Measurements from ENCODE around the gene GNAZ.

Gene GNAZ

DNA sequence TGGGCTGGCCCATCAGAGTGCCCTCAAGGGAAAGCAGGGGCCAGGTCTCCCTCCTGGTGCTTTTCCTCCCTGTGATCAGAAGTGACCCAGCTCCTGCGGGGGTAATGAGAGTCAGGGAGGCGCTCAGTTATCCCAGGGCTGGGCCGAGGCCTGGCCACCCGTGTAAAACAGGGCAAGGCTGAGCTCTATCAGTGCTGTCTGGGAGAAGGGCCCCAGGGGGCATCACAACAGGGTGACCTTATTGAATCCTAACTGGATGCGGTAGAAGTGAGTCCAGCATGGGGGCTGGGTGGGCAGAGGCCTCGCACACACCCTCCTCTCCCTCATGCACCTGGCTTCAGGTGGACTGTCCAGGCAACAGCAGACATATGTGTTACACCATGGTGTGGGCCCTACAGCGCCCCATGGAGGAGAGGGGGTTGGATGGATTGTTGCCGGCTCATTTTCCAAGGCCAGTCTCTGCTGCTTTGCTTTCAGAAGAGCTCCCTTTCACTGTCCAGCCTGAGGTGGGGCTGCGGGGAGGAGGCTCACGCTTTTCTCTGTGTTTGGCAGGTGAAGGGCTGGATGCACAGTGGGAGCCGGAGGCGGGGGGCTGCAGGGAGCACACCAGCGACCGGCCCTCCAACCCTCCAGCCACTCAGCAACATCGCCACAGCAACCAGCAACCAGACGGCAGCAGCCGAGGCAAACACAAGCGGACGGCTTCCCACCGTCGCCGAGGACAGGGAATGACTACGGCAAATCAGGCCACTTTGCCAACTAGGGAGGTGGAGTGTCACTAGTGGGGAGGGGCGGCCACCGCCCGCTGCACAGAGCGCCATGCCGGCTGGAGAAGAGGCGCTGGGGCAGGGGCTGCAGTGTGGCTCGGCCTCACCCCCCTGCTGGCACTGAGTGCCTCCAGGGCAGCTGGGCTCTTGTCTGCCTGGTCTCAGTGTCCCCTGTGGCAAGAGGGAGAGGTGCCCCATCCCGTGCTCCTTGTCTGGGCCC lies 24.7 kb downstream of the GNAZ start:
- FAIRE-seq, result no peak

DNA sequence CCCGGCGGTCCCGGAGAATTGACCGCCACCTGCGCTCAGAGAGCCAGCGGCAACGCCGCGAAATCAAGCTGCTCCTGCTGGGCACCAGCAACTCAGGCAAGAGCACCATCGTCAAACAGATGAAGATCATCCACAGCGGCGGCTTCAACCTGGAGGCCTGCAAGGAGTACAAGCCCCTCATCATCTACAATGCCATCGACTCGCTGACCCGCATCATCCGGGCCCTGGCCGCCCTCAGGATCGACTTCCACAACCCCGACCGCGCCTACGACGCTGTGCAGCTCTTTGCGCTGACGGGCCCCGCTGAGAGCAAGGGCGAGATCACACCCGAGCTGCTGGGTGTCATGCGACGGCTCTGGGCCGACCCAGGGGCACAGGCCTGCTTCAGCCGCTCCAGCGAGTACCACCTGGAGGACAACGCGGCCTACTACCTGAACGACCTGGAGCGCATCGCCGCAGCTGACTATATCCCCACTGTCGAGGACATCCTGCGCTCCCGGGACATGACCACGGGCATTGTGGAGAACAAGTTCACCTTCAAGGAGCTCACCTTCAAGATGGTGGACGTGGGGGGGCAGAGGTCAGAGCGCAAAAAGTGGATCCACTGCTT lies 25.5 kb downstream of the GNAZ start:
- no peak for FAIRE-seq

DNA sequence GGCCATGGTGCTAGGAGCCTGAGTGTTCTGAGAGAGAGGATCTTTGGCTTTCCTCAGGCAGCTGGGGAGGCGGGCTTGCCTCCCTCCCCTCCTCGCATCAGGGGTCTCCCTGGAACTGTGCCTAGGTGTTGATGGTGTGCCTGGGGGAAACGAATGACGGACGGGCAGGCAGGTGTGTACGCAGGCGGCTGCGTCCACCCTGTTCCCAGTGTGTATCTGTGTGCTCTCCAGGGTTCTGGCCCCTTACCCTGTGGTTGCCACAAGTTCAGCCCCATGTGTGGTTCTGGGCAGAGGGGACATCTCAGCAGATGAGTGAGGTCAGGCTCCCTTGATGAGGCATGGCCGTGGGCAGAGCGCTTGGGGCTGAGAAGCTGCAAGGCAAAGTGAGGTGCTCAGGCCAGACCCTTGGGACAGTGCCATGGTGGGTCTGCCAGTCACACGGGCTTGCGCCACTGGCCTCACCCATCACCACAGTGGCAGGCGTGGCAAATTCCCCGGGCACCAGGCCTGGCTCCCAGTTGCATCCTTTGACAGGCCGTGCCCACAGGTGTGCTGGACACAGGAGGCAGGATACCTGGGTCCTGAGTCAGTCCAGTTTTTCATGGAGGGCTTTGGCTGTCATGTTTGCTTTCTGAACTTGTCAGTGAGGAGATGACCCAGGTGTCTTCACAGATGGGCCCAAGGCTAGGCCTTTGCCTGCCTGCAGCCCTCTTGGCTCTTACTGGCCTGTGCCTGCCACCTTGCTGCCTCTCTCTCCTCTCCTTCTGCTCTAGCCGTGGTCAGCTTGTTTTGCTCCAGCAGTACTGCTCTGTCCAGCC lies 27.3 kb downstream of the GNAZ start:
- FAIRE-seq, result no peak

DNA sequence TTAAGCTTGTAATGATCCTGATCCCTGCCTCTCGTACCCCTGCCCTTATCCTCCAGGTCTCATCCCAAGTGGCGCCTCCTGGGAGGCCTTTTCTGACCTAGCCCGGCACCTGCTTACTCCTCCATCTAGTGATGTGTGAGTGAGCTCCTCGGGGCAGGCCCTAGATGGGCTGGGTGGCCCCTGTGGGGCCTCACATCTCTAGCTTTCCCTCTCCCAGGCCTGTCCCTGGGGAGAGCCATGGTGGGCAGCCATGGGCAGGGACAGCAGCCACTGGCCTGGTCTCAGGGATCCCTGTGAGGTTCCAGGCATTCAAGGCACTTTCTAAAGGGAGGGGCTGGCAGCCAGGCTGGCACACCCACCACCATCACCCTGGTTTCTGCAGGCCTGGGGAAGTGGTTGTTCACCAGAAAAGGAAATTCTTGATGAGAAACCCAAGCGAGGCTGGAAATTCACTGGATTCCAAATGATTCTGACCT lies 27.9 kb downstream of the GNAZ start:
- no peak for FAIRE-seq

DNA sequence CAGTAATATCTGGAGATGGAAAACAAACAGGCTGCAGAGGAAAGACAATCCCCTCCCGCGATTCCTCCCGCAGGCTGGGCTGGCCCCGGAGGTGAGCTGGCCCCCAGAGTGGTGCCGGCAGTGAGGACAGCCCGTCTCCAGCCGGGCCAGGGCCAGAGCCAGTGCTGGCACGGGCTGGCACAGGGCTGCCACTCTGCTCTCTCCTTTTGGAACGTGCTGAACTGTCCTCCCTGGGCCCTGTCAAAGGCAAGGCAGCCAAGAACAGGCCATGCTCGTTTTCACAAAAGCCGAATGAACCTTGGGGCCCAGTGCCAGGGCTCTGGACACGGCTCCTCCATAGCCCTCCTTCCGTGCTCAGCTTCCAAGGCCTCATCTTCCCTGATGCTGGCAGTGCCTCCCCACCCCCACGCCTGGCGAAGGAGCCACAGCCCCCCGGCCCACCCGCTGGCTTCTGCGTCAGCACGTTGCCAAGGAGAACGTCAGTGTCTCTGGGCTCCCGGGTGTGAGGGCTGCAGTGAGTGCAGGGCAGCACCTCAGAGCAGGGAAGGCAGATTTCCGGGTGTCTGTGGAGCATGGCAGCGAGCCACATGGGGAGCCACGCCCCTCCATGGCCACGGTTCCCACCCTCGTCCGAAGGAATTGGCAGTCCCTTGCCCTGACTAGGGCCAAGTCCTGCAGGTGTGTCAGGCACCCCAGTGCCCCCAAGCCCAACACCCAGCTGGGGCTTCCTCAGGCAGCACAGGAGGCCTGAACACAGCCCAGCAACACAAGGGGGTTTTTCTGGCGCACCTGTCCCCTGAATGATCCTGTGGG lies 28.6 kb downstream of the GNAZ start:
- no peak for FAIRE-seq

DNA sequence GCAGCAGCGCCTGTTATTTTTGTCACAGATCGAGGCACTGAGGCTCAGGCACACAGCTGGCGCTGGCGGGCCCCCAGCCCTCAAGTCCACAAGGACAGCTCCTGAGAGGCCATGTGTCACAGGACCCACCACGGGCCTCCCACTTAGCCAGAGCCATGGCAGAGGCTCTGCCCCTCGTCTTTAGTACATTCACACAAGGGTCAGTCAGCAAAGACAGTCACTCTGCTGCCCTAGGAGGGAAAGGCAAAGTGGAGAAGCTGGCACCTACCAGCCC lies 29.1 kb downstream of the GNAZ start:
- no peak for FAIRE-seq

DNA sequence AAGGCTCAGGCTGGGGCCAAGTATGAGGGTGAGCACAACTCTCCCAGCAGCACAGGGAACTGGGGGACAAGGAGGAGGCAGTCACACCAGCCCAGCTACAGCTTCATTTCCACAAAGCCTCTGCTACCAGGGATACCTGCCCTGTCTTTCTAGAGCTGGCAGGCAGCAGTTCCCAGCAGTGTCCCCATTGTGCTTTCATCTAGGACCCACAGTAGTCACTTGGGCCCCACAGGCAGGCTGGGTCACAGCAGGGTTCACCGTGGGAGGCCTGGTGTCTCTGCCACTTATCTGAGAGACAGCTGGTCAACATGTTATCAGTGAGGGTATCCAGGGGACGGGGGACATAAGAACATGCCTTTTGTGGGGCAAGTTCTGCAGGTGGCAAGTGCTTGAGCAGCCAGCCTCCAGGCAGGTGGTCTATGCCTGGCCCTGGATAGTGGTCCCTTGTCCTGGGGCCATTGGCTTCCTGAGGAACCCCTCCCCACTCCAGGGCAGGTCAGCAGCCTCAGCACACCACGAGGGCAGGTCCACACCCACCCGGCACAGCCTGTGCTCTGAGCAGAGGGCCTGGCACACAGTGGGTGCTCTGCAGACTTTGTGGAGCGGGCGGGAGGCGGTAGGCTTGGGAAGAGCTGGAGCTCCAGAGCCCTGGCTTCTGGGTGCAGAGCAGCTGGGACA lies 29.9 kb downstream of the GNAZ start:
- FAIRE-seq, result no peak

DNA sequence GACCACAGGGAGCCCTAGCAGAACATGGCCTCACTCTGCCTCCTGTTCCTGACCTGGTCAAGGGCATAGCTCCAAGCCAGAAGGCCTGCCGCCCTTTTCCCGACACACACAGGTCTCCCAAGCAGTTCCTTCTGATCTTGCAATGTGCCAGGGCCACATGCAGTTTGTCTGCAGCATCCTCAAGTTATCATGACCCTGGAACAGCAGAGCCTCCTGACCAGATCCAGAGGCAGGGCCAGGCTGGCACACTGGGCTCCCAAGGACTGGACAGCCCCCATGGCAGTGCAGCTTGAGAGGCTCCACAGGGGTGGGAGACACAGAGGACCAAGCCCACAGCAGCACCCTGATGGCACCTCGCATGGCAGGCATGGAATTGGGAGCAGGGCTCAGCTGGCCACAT lies 31.2 kb downstream of the GNAZ start:
- FAIRE-seq, result no peak

DNA sequence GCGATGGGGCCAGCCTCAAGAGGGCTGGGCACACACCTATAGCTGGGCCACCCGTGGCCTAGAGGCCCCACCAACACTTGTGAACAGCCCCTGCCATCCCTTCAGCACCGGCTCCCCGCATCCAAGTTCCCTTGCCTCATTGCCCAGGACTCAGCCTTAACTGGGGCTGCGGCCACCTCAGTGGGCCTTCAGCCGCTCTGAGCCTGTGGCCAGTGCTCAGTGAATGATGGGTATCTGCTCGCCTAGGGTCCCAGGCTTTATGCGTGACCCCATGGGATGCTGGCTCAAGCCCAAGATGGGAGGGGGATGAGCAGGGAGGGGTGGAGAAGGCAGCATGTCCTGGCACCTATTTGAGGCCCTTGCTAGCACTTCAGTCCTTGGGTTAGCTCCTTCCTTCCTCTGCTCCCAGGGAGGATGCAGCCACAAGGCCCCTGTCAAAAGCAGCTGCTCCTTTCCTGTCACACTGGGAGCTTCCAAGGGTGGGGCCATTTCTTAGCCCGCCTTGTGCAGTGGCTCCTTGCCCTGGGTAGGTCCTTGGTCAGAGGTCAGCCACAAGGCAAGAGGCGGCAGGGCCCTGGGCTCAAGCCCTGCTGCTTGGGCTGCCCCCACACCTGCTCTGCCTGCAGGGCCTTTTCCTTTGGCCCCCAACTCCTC lies 31.8 kb downstream of the GNAZ start:
- FAIRE-seq, result no peak

DNA sequence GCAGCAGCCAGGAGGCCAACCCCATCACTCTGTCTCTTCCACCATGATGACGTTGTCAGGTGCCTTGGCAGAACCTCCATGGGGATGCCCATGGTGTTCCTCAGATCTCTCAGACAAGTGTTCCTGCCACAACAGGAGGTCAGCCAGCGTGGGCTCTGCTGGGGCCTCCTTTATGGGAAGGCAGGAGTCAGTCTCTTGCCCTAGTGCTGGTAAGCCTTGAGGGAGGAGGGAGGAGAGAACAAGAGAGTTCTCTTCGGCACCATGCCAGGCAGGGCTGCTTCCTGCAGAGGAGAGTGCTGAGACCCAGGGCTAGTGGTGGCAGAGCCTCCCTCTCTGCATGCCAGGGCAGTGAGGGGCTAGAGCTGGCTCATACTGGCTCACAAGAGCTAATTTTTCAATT lies 32.5 kb downstream of the GNAZ start:
- FAIRE-seq, result no peak

DNA sequence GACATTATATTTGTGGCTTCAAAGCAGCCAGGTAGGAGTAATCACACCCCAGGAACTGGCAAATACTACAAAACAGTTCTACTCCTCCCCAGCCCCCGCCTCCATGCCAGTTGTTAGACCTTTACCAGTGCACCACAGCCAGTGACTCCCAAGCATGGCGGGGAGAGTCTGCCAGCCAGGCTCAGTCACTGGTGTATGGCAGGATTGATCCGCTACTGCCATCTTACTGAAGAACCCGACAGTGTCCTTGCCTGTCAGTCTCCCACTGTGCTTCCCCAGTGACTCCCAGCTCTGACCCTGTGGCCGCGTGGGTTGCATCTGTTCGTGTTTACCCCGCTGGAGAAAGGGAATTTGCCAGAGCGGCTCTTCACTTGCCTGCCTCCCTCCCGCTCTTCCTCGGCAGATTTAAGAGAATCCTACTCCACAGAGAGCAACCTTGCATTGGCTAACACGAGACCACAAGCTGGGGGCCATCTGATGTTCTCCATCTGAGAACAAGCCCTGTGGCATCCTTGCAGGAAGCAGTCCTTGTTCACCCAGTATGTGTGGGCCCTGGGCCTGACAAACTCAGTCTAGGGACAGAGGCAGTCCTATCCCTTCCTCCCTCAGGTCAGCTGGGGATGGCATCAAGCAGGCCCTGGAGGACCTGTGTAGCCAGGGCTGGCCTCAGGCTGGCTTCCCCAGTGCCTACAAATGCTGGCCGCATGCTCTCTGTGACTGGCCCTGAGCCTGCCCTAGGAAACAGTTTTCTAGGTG lies 33.1 kb downstream of the GNAZ start:
- no peak for FAIRE-seq

DNA sequence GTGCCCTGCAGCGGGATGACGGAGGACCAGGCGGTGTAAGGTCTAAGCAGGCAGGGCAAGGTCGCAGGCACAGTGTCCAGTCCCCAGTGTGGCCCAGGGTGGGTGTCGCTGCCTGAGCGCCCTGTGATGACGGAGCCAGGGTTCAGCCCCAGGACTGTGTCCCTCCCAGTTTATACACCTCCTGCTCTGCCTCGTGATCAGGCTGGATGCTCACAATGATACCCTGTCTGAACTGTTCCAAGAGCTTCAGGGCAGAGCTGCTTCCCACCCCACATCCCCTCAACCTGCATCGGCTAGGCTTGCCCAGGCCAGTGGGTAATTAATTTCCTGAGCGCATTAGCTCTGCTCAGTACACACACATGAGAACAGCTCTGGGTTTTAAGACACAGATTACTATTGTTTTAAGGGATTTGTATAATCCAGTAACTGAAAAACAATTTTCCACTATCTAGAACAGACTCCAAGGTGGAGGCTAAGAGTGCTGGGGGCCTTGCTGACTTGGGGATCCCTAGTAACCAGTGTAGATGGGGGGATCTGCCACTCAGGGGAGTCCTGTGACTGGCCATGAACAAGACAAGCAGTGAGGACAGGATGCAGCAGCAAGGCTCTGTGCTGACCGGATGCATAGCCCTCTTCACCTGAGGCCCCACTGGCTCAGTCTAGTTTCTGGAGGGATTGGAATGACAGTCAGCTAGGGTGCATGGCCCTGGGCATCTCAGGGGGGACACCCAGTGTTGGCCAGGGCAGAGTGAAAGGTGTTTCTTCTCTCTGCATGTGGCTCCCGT lies 34.1 kb downstream of the GNAZ start:
- no peak for FAIRE-seq

DNA sequence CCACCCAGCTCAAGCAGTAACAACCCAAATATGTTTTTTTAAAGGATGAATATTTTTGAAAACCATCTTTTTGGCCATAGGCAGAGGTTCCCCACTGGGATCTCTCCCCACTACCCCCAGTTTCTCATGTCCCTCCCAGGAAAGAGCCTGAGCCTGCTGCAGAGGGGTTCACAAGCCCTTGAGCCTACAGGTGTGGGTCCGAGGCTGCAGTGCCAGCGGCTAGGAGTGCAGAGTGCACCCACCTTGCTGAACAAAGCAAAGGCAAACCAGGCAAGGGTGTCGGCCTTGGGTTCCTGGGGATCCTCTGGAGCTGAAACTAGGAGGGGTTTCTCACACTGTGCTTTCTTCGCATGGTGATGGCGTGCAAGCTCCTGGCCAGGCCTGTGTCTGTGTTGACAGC lies 35.0 kb downstream of the GNAZ start:
- FAIRE-seq, result no peak

DNA sequence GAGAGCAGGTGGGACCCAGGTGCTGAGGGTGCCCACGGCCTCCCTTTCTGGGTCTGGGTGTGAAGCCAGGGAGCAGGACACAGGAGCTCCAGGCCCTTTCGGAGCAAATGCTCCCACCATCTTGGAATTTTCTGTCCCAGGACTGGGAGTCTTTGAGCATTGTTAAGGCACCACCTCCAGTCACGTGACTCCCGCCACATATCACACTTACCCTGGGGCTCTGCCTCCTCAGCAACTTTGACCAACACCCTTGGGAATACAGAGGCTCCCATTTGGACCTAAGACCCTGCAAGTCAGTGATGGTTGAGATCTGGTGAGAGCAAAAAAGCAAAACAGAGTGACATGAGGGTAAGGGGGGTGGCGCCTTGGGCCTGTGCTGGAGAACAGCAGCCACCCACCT lies 35.6 kb downstream of the GNAZ start:
- no peak for FAIRE-seq

DNA sequence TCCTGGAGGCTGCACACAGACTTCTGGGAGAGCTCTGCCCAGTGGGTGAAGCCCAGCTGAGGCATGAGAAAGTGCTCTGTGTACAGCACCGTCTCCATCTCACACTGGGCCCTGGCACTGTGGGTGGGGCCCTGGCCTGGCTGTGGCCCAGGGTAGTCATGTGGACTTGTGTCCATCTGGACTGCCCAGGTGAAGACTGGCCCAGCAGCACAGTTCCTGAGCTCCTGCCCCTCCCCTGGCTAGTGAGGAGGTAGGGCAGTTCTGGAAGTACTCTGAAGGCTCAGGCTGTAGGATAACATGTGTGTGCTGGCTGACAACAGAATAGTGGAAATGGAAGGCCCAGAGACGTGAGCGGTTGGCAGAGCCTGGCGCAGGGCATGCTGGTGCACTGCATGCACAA lies 36.0 kb downstream of the GNAZ start:
- no peak for FAIRE-seq

DNA sequence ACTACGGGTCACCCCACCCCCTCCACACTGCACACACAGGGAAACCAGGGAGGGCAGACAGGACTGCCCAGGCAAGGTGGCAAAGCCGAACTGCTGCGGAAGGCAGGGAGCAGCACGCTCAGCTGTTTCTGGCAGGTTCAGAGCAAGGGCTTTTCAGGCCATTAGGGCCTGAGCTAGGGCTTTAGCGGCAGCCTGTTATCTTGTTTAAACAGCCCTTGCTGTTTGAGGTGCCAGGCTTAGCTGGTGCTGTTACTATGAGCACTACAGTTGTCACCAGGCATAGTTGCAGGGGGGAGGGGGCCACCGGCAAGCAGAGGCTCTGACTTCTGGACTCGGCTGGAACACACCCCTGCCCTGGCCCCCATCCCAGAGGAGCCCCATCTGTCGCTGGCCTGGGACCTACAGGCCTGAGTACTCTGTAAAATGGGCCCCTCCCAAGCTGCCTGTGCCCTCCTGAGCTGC lies 36.6 kb downstream of the GNAZ start:
- no peak for FAIRE-seq

DNA sequence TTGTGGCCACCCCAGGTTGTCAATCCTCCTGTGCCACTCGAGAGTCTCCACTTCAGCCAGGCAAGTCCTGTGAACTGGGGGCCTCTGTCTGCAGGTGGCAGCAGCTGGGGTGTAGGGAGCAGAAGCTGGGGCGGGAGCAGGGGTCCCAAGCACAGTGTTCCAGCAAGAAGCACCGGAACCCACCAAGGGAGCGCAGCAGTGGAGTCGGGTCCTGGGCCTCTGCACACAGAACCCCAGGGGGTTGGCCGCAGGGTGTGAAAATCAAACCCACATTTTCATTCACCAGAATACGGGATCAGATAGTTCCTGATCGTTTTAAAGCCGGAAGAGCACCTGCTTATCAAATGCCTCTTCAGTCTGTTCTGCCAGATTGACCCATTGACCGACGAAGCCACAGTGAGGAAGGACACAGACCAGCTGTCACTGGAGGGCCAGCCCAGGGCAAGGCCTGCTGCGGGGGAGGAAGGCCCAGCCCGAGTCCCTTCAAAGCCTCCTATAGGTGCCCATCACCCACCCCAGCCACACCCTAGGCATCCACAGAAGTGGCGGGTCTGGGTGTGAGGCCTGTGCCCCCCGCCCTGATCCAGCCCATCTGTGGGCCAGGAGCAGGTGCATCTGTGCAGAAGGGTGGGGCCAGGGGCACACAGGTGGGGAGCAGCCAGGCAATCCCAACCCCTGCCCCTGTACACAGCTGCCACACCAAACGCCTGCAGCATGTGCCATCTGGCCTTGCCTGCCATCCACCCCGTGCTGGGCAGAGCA lies 37.3 kb downstream of the GNAZ start:
- no peak for FAIRE-seq

DNA sequence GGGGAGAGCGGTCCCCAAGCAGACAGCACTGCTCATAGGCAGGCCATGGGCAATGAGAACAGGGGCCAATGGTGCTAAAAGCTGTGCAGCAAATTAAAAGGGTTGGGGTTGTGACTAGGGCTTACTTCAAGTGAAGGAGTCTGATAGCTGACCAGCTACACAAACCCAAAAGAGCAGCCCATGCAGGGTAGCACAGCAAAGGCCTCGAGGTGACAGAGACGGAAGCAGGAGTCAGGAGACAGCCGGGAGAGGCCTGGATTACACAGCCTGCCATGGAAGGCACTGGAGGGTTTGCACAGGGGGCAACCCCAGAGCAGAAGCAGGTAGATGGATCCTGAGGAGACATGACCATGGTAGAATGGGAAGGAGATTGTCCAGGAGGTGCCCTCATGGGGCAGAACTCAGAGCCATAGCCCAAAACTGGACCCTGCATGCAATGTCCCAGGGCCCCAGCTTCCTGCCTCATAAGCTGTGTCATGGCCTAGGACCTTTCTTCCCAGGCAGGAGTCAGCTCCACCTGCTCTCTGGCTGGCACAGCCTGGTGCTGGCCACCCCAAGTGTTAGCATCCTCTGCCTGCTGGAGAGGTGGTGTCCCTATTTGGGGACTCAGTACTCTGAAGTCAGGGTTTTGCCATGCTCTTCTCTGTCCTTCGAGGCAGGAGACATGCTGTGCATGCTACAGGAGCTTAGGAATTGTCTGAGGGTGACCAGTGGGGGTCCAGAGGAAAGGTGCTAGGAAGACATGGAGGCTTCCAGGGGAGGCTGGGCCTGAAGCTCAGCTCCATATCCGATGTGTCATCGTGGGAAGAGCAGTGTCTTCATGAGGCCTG lies 38.1 kb downstream of the GNAZ start:
- no peak for FAIRE-seq
